GM12892 (cell line): ENCODE results near the gene TLE3.

Experiments
- POLR2A ChIP-seq: IDR thresholded peaks from 2 replicates; pipeline ENCODE4 v1.6.1; 2011; ENCODE audit warnings: low read depth, low read length, control low read depth
- POLR2AphosphoS5 ChIP-seq: IDR thresholded peaks from 2 replicates; pipeline ENCODE4 v1.6.1; 2011; ENCODE audit warnings: low read depth, low read length, control low read depth
- TAF1 ChIP-seq: IDR thresholded peaks from 2 replicates; pipeline ENCODE4 v1.6.1; 2011; ENCODE audit warnings: low read depth, mild to moderate bottlenecking, control low read depth, low read length, borderline replicate concordance

- TF ChIP-seq POLR2AphosphoS5 (no peak), POLR2A (no peak), TAF1 (no peak)
Measured at GRCh38 chr15:70049701-70050301, 47.9 kb downstream of the TLE3 start.
